NCI-H82 treated with DMSO at 0.1 percent for 48 hours (cell line): ENCODE data around the gene EML1.

Source experiments
- DNase-seq: peaks from one replicate; lab custom pipeline; 2025; ENCODE audit not compliant: unreplicated experiment; lab: John Stamatoyannopoulos, UW

Gene EML1

GRCh38 chr14:99983251-99984015 lies 190.2 kb downstream of the EML1 start:
- no peak for DNase-seq

GRCh38 chr14:99984036-99984435 lies 190.8 kb downstream of the EML1 start:
- no peak for DNase-seq

- no peak for DNase-seq
Observed at GRCh38 chr14:99986396-99986795, 193.2 kb downstream of the EML1 start.

GRCh38 chr14:99989032-99989431 lies 195.8 kb downstream of the EML1 start:
- no peak for DNase-seq

GRCh38 chr14:99990268-99991170 lies 197.3 kb downstream of the EML1 start:
- DNase-seq, result no peak

- no peak for DNase-seq
Observed at GRCh38 chr14:99991331-99991730, 198.1 kb downstream of the EML1 start.
